Left ventricle myocardium superior (tissue), 1 donor: ENCODE results near the gene PPCS. TPM values are rescaled to one million over a fixed set of nuclear protein-coding genes. Genes with fewer than 3 reads are reported as not detected.

Experiments
- ATAC-seq: fragments of 200-7000 bp; cut with Tn5 transposase; one replicate; pipeline ENCODE4 v1.9.1; 2020; ENCODE audit warnings: mild to moderate bottlenecking, moderate library complexity
- DNase-seq: peaks from one replicate; pipeline ENCODE4 v3.0.0-alpha.2; 2020
- intact Hi-C: fragments of 100-400 bp; cut with micrococcal nuclease; formaldehyde crosslinking; loops from one replicate; pipeline ENCODE4 v1.11.0; 2022
- total RNA-seq: library from RNA; stranded (reverse); fragmentation: NEBNext Ultra II Directional; extraction: Animal tissue kit (Norgen Biotek cat#: 25700); gene quantifications from one replicate; pipeline ENCODE4 v1.2.1, GENCODE V29; 2021
- donor health status: DM: no; HTN: yes; CAD: no; lungs with severe emphysema.

The PPCS gene
- total RNA-seq, 1 donor from 2014 or later: 31.1 TPM

DNA sequence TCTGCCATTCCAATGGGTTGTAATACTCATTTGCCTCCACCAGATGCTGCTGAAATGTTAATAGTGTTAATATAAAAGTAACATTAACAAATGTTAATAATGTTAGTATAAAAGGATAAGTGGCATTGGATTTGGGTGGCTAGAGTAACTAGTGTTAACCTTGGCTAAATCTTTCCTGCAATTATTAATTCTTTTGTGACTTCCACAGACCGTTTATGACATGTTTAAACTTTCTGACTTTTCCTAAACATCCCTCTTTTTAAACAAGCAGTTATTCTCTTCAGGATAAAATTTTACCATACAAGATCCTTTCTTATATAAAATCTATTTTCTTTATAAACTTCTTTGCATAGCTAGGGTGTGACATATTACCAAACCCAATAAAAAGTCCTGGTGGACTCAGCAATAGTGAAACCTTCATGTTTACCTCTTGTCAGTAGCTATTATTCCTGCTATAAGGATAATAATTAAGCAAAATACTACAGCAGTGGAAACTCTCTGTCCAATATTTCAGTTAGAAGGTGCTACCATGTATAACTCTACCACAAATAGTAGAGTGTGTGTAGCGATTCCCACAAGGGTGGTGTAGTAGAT is 48.3 kb downstream of the PPCS start:
- intact Hi-C loops: no loop called here
- ATAC-seq (no peak), DNase-seq (no peak)

DNA sequence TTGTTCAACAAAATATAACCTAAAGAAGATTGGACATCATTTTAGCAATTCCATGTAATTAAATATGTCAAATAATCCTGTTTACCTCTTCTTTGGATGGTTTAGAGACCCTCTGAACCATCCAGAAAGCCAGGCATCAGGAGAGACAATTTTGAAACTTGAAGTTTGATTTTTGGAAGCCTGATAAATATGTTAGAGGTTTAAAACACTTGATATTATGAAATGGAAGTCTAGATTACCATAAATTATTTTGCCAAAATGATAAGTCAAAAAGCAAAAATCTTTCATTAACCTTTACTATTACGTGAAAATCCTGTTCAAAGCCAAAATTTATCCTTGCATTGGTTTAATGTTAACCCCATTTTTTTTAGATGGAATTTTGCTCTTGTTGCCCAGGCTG is 50.2 kb downstream of the PPCS start:
- DNase-seq: no peak
- intact Hi-C loops: no loop called here
- ATAC-seq: no peak

Other genes with a start within 250 kb of the PPCS start
- 35.1 TPM for gene FOXJ3, start 121.3 kb upstream of the PPCS start, total RNA-seq
- 9.7 TPM for gene RIMKLA, start 75.8 kb upstream of the PPCS start, total RNA-seq
- 0.84 TPM for gene ZMYND12, start 521 bp upstream of the PPCS start, total RNA-seq
- gene CCDC30, start 6.7 kb downstream of the PPCS start, total RNA-seq: 1.2 TPM
- gene PPIH, start 201.9 kb downstream of the PPCS start, total RNA-seq: 20.3 TPM
- gene YBX1, start 225.9 kb downstream of the PPCS start, total RNA-seq: 896 TPM